ENCODE results near the gene DDAH1. TPM values are rescaled to one million over a fixed set of nuclear protein-coding genes. Genes with fewer than 3 reads are reported as not detected.

DDAH1 gene
- total RNA-seq, 1 donor from 2014 or later: 33.4 TPM

DNA sequence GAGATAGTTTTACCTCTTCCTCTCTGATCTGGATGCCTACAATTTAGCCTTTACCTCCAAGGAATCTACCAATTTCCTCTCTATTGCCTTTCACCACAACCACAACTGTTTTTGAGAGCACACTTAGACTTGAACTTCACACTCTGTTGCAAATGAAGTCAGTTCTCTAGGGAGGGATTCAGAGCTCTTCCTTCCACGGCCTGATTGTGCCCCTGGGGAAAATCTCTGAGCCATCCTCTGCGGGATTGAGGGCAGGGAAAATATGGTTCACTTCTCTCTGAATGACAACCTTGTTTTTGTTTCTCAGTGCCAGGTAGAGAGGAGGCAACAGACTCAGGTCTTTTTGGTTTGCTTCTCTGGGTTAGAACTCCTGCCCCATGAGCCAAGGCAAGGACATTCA is 153.1 kb downstream of the DDAH1 start:
- TF ChIP-seq, protein P1, sequence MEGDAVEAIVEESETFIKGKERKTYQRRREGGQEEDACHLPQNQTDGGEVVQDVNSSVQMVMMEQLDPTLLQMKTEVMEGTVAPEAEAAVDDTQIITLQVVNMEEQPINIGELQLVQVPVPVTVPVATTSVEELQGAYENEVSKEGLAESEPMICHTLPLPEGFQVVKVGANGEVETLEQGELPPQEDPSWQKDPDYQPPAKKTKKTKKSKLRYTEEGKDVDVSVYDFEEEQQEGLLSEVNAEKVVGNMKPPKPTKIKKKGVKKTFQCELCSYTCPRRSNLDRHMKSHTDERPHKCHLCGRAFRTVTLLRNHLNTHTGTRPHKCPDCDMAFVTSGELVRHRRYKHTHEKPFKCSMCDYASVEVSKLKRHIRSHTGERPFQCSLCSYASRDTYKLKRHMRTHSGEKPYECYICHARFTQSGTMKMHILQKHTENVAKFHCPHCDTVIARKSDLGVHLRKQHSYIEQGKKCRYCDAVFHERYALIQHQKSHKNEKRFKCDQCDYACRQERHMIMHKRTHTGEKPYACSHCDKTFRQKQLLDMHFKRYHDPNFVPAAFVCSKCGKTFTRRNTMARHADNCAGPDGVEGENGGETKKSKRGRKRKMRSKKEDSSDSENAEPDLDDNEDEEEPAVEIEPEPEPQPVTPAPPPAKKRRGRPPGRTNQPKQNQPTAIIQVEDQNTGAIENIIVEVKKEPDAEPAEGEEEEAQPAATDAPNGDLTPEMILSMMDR (IDR thresholded peaks at IDR 0.05; ENCODE audit: unreplicated experiment): no peak
- DNase-seq (ENCODE audit: low spot score, unreplicated experiment): no peak
- Mint-ChIP-seq H3K4me1 (ENCODE audit: low read depth) (peaks cover 2% of the 10 kb centered on the region), H3K4me3 (ENCODE audit: low read depth) (no peak overlapping the region), H3K36me3 (ENCODE audit: insufficient read depth) (no peaks in the 10 kb centered on the region), H3K27ac (no peak overlapping the region), H3K9me3 (ENCODE audit: low read depth) (no peaks in the 10 kb centered on the region), H3K27me3 (peaks cover 8% of the 10 kb centered on the region)

DNA sequence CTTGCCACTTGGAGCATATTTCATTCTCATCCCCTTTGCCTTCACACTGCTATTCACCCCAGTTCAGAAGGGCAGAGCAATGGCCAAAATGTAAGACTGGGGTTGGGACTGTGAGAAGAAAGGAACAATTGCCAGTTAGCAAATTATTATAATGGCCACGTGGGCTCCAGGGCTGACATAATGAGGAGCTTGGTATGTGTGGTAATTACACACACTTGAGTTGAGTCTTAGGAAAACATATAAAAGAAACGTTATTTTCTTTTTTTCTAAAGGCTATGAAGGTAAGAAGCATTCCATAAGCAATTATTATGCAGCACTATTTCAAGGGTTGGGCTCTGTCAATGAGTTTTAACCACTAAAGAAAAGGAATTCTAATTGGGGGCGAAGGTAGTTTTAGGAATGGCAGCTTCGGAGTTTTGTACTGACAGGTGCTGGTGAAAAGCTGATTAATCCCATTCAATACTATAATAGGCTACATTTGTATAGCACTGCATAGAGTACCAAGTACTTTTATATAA is 156.1 kb downstream of the DDAH1 start:
- Mint-ChIP-seq H3K4me3 (ENCODE audit: low read depth) (no peak overlapping the region), H3K27ac (no peak overlapping the region), H3K36me3 (ENCODE audit: insufficient read depth) (no peaks in the 10 kb centered on the region), H3K9me3 (ENCODE audit: low read depth) (no peaks in the 10 kb centered on the region), H3K4me1 (ENCODE audit: low read depth) (peaks cover 2% of the 10 kb centered on the region), H3K27me3 (peaks cover 11% of the 10 kb centered on the region)
- no peak for DNase-seq (ENCODE audit: low spot score, unreplicated experiment)
- TF ChIP-seq, protein P1 (IDR thresholded peaks at IDR 0.05; ENCODE audit: unreplicated experiment): no peak

DNA sequence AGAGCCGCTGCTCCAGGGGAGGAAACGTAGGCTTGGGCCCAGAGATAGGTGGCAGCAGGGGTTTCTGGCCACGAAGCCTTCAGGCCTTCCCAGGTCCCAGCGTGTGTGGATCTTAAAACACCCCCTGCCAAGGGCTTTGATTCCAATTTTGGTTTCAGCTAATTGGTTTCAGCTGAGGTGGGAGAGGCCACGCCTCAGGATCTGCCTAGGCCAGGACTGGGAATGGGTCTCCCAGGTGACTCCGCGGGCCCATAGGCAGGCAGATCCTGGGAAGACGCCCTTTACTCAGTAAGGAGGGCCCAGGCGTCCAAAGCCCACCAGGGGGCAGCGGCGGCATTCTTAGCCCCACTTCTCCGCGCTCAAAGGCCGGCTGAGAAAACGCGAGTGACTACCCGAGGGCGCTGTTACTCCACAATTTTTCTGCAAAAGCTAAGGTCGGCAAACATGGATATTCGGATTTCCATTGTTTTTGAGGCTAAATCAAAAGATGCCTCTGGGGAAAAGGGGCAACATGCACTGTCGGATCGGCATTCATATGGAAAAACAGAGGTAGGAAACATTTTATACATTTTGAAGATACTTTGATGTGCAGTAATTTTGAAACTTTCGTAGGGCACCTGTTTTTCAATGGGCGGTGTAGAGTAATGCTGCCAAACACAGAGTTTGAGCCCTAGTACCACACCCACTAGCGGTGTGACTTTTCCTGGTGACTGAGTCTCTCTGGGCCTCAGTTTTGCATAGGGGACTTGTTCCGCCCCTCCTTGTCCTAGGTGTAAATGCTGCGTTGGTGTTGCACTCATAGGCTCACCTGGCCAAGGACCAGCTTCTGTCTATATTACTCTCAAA is 156.7 kb downstream of the DDAH1 start:
- Mint-ChIP-seq H3K27ac (no peak overlapping the region), H3K4me3 (ENCODE audit: low read depth) (peak overlapping the region; percentile 23), H3K9me3 (ENCODE audit: low read depth) (no peaks in the 10 kb centered on the region), H3K36me3 (ENCODE audit: insufficient read depth) (no peaks in the 10 kb centered on the region), H3K27me3 (peaks cover 11% of the 10 kb centered on the region), H3K4me1 (ENCODE audit: low read depth) (peaks cover 2% of the 10 kb centered on the region)
- DNase-seq (ENCODE audit: low spot score, unreplicated experiment): peak; percentile 83
- TF ChIP-seq, protein P1 (IDR thresholded peaks at IDR 0.05; ENCODE audit: unreplicated experiment): peak; percentile 98

DNA sequence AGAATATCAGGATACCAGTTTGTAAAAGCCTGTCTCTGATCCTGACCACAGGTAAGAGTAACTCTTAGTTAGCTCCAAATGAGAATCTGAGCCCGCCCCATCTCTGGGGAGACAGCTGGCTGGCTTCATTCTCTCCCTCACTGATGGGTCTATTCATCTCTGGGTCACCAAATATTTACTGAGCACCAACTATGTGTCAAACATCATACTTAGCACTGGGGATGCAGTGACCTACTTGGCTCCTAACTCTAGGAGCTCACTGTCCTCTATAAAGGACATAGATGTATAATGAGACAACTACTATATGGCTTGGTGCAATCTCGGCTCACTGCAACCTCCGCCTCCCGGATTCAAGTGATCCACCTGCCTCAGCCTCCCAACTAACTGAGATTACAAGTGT is 158.7 kb downstream of the DDAH1 start:
- H3K27me3 Mint-ChIP-seq: peaks cover 11% of the 10 kb centered on the region
- H3K36me3 Mint-ChIP-seq (ENCODE audit: insufficient read depth): no peaks in the 10 kb centered on the region
- no peak overlapping the region for H3K4me3 Mint-ChIP-seq (ENCODE audit: low read depth)
- H3K9me3 Mint-ChIP-seq (ENCODE audit: low read depth): no peaks in the 10 kb centered on the region
- TF ChIP-seq, protein P1 (IDR thresholded peaks at IDR 0.05; ENCODE audit: unreplicated experiment): no peak
- DNase-seq (ENCODE audit: low spot score, unreplicated experiment): no peak
- peaks cover 2% of the 10 kb centered on the region for H3K4me1 Mint-ChIP-seq (ENCODE audit: low read depth)
- H3K27ac Mint-ChIP-seq: no peak overlapping the region

DNA sequence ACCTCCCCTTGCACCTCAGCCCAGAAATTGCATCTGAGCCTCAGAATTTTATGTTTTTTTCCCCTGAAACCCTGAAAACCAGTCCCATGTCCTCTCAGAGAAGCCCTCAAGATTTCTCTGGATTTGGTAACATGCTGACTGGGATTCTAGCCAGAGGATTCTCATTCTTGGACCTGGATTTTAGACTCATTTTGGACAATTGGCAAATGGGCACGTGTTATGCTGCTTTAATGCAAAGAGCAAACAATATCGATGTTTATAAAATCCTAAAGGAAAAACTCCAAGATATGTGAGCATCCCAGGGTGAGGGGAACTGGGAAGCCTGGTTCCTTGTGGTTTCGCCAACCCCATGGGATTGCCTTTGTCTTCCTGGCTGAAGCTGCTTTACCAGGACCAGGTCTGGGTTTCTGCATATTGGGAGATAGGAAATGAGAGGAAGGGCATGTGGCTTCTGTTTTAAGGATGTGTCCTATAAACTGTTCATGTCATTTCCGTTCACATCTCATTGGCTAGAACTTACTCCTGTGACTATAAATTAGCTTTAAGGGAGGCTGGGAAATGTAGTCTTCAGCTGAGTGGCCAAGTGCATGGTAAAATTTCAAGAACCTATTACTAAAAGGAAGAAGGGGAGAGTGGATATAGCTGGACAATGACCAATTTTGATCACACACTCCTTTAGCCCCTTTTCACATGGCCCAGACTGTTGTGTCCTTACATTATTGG is 161.4 kb downstream of the DDAH1 start:
- TF ChIP-seq, protein P1 (IDR thresholded peaks at IDR 0.05; ENCODE audit: unreplicated experiment): no peak
- no peak overlapping the region for H3K27ac Mint-ChIP-seq
- H3K4me3 Mint-ChIP-seq (ENCODE audit: low read depth): no peak overlapping the region
- DNase-seq (ENCODE audit: low spot score, unreplicated experiment): no peak
- peaks cover 2% of the 10 kb centered on the region for H3K4me1 Mint-ChIP-seq (ENCODE audit: low read depth)
- no peaks in the 10 kb centered on the region for H3K9me3 Mint-ChIP-seq (ENCODE audit: low read depth)
- H3K27me3 Mint-ChIP-seq: peaks cover 3% of the 10 kb centered on the region
- no peaks in the 10 kb centered on the region for H3K36me3 Mint-ChIP-seq (ENCODE audit: insufficient read depth)

All from progenitor cell of endocrine pancreas (in vitro differentiated cells).